Peyer's patch (tissue), 4 donors: ENCODE measurements around the gene PPP2R5C.

ENCODE experiments used
- CTCF ChIP-seq, 6 experiments: fragments of 450-650 bp in 4 of 6; fragments of 200-600 bp in 2 of 6; sonication (generic) in 1 of 6; IDR thresholded peaks; one replicate each; pipeline ENCODE4 v1.5.1; 2017 to 2019; ENCODE audit warnings: antibody characterized with exemption in 6 of 6, mild to moderate bottlenecking in 3 of 6, moderate library complexity in 1 of 6
- POLR2A ChIP-seq, 2 donors: fragments of 450-650 bp; IDR thresholded peaks; one replicate each; pipeline ENCODE4 v1.5.1; 2017; ENCODE audit warnings: antibody characterized with exemption in 2 of 2, mild to moderate bottlenecking in 2 of 2, moderate library complexity in 2 of 2

- TF ChIP-seq CTCF (IDR thresholded peaks at IDR 0.05) (no peak), POLR2A (IDR thresholded peaks at IDR 0.05) (no peak)
Observed at GRCh38 chr14:101813833-101814232, 52.3 kb downstream of the PPP2R5C start.
